Esophagus muscularis mucosa (tissue), 4 donors: ENCODE measurements around the gene MUS81. TPM values are rescaled to one million over a fixed set of nuclear protein-coding genes. Genes with fewer than 3 reads are reported as not detected.

Experiments used
- DNase-seq: peaks from one replicate; pipeline ENCODE4 v3.0.0-alpha.2; 2017; ENCODE audit errors: extremely low spot score
- H3K27ac ChIP-seq, 4 donors: fragments of 200-600 bp; sonication (generic); replicated peaks in 1 of 4; 1 replicate in 3 of 4; 2 replicates in 1 of 4; pipeline ENCODE4 v1.5.1; 2016 to 2019; ENCODE audit warnings: mild to moderate bottlenecking in 1 of 4
- H3K27me3 ChIP-seq, 4 donors: fragments of 200-600 bp; sonication (generic); one replicate each; pipeline versions ENCODE4 v1.5.1 to v1.6.0; 2016 to 2019
- H3K36me3 ChIP-seq, 4 donors: fragments of 200-600 bp; sonication (generic); one replicate each; pipeline ENCODE4 v1.5.1; 2016 to 2019
- H3K4me1 ChIP-seq, 4 donors: fragments of 200-600 bp; sonication (generic); one replicate each; pipeline ENCODE4 v1.5.1; 2016 to 2019
- H3K4me3 ChIP-seq, 4 donors: fragments of 200-600 bp; sonication (generic); 1 replicate in 2 of 4; 2 replicates in 2 of 4; pipeline ENCODE4 v1.5.1; 2016 to 2019; ENCODE audit warnings: mild to moderate bottlenecking in 4 of 4, moderate library complexity in 1 of 4
- H3K9me3 ChIP-seq, 4 donors: fragments of 200-600 bp; sonication (generic); 1 replicate in 3 of 4; 2 replicates in 1 of 4; pipeline ENCODE4 v1.5.1; 2016 to 2019
- EP300 ChIP-seq: sonication (generic); formaldehyde crosslinking; IDR thresholded peaks from one replicate; pipeline ENCODE4 v1.6.1; 2017; ENCODE audit warnings: antibody characterized with exemption
- POLR2A ChIP-seq: fragments of 450-650 bp; IDR thresholded peaks from one replicate; pipeline ENCODE4 v1.6.1; 2017; ENCODE audit warnings: antibody characterized with exemption, moderate library complexity, mild to moderate bottlenecking, low read depth
- POLR2AphosphoS5 ChIP-seq, 2 donors: sonication (generic); formaldehyde crosslinking; IDR thresholded peaks; one replicate each; pipeline ENCODE4 v1.6.1; 2017; ENCODE audit warnings: antibody characterized with exemption in 2 of 2
- WGBS: methylation state at CpG from one replicate; pipeline ENCODE4 v1.1.5; 2018; 5-methylcytosine and 5-hydroxymethylcytosine counted together
- intact Hi-C: fragments of 100-400 bp; cut with DNase I; formaldehyde crosslinking; loops from one replicate; pipeline ENCODE4 v1.15.1; 2023
- total RNA-seq, 4 donors: library from RNA; depleted of rRNA; stranded (reverse); fragments of >200 nt; gene quantifications; one replicate each; pipeline versions ENCODE4 v1.1.0 to v1.2.1, GENCODE V29; 2016
- TF ChIP-seq, protein P1 (sequence below), 3 experiments: fragments of 200-600 bp in 2 of 3; fragments of 450-650 bp in 1 of 3; sonication (generic) in 2 of 3; IDR thresholded peaks; one replicate each; pipeline ENCODE4 v1.5.1; 2017 to 2019; ENCODE audit warnings: antibody characterized with exemption in 3 of 3, mild to moderate bottlenecking in 2 of 3, moderate library complexity in 1 of 3

The MUS81 gene
- total RNA-seq, 4 donors from 2014 or later = 42.2 to 74.2 (median 58.3) TPM

DNA sequence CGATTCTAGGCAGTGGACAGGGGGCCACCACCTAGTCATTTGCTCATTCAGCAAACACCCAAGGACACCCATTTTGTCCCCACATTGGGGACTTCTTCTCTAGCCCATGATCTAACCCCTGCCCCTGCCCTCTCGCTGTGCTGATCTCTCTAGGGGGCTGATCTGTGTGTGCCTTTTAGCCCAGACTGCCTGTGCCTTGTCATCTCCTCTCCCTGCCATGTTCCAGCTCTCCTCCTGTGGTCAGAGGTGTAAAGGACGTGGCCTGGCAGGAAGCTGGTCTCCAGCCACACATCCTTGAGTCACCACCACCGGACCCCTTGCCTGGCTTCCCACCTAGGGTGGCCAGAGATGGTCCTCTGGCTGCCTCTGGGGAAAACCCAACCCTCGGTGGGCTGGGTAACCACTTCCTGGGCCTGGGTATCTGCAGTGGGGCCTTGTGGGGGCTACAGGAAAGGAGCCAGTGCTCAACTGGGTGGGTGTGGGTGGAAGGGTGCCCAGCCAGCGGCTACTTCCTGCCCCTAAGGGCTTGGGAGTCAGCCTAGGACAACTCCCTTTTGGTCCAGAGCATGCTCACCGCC lies 20.7 kb downstream of the MUS81 start:
- intact Hi-C loops = no loop called here
- no peak for DNase-seq
- Histone ChIP-seq H3K27me3 (no peaks in the 10 kb centered on the region), H3K9me3 (no peaks in the 10 kb centered on the region), H3K4me3 (no peak overlapping the region), H3K4me1 (peaks cover 5 to 19% (median 12%) of the 10 kb centered on the region in 4 donors), H3K27ac (no peak overlapping the region), H3K36me3 (peaks cover 8 to 42% (median 37%) of the 10 kb centered on the region in 4 donors)
- no peak for TF ChIP-seq POLR2A
- TF ChIP-seq POLR2AphosphoS5 (IDR thresholded peaks at IDR 0.05) = no peak
- TF ChIP-seq, protein P1, sequence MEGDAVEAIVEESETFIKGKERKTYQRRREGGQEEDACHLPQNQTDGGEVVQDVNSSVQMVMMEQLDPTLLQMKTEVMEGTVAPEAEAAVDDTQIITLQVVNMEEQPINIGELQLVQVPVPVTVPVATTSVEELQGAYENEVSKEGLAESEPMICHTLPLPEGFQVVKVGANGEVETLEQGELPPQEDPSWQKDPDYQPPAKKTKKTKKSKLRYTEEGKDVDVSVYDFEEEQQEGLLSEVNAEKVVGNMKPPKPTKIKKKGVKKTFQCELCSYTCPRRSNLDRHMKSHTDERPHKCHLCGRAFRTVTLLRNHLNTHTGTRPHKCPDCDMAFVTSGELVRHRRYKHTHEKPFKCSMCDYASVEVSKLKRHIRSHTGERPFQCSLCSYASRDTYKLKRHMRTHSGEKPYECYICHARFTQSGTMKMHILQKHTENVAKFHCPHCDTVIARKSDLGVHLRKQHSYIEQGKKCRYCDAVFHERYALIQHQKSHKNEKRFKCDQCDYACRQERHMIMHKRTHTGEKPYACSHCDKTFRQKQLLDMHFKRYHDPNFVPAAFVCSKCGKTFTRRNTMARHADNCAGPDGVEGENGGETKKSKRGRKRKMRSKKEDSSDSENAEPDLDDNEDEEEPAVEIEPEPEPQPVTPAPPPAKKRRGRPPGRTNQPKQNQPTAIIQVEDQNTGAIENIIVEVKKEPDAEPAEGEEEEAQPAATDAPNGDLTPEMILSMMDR (IDR thresholded peaks at IDR 0.05) = no peak
- TF ChIP-seq EP300 = no peak
- WGBS = 61% methylated on average over 7 of the region's 7 CpGs

DNA sequence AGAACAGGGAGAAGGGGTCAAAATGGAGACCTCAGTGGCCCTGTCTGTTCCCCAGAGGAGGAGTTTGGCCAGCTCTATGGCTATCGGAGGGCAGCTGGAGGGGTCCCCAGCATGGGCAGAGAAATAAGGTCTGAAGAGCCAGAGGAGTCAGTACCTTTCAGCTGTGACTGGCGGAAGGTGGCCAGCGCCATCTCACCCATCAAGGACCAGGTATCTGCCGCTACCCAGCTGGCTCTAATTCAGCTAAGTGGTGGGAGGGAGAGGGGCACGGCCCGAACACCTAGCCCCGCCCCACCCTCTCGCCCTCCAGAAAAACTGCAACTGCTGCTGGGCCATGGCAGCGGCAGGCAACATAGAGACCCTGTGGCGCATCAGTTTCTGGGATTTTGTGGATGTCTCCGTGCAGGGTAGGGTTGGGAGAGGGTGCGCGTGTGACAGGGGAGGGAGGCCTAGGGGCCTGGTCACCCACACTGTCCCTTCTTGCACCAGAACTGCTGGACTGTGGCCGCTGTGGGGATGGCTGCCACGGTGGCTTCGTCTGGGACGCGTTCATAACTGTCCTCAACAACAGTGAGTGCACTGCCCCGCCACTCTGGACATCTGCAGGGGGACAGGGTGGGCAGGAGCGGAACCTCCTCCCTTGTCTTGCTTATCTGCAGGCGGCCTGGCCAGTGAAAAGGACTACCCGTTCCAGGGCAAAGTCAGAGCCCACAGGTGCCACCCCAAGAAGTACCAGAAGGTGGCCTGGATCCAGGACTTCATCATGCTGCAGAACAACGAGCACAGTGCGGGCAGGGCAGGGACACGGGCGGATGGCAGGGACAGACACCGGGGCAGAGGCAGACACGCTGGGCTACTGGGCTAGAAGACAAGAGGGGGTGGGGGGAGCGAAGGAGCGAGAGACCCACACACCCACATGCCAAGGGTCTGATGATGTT lies 22.2 kb downstream of the MUS81 start:
- H3K4me1 ChIP-seq = peaks cover 10 to 31% (median 21%) of the 10 kb centered on the region in 4 donors
- H3K27me3 ChIP-seq = no peaks in the 10 kb centered on the region
- H3K27ac ChIP-seq = no peak overlapping the region
- no peak for DNase-seq
- H3K9me3 ChIP-seq = no peaks in the 10 kb centered on the region
- no peak overlapping the region for H3K4me3 ChIP-seq
- peaks cover 8 to 48% (median 44%) of the 10 kb centered on the region in 4 donors for H3K36me3 ChIP-seq
- 87% methylated on average over 19 of the region's 30 CpGs for WGBS
- intact Hi-C loops = no loop called here
- TF ChIP-seq EP300 (no peak), POLR2A (no peak), POLR2AphosphoS5 (IDR thresholded peaks at IDR 0.05) (no peak)
- TF ChIP-seq, protein P1 (IDR thresholded peaks at IDR 0.05) = no peak

GRCh38 chr11:65883058-65883761 lies 23.0 kb downstream of the MUS81 start:
- intact Hi-C loops = no loop called here

More at GRCh38 chr11:65883058-65883761, 23.0 kb downstream of the MUS81 start:
- 87% methylated on average over 13 of the region's 13 CpGs for WGBS
- Histone ChIP-seq H3K9me3 (no peaks in the 10 kb centered on the region), H3K4me1 (peaks cover 15 to 39% (median 28%) of the 10 kb centered on the region in 4 donors), H3K27me3 (no peaks in the 10 kb centered on the region), H3K36me3 (peaks cover 8 to 48% (median 44%) of the 10 kb centered on the region in 4 donors), H3K27ac (no peak overlapping the region), H3K4me3 (no peak overlapping the region)
- TF ChIP-seq, protein P1 (IDR thresholded peaks at IDR 0.05) = no peak
- no peak for TF ChIP-seq POLR2AphosphoS5 (IDR thresholded peaks at IDR 0.05)
- TF ChIP-seq EP300 = no peak
- no peak for TF ChIP-seq POLR2A
- DNase-seq = no peak
